Large intestine (tissue), 3 donors: Measurements from ENCODE around the gene PHOSPHO1. TPM values are rescaled to one million over a fixed set of nuclear protein-coding genes. Genes with fewer than 3 reads are reported as not detected.

ENCODE experiments used
- DNase-seq, 2 donors: peaks; one replicate each; pipeline versions ENCODE4 v3.0.0 to v3.0.0-alpha.2; 2013
- H3K27ac ChIP-seq: one replicate; pipeline ENCODE4 v1.5.1; 2013; ENCODE audit warnings: low read length
- H3K27me3 ChIP-seq: 2 replicates; pipeline ENCODE4 v1.6.1; 2013; ENCODE audit warnings: low read length; ENCODE audit not compliant: control insufficient read depth, insufficient read depth
- H3K36me3 ChIP-seq: 2 replicates; pipeline ENCODE4 v1.6.1; 2013; ENCODE audit warnings: low read length; ENCODE audit not compliant: control insufficient read depth, insufficient read depth
- H3K4me1 ChIP-seq: one replicate; pipeline ENCODE4 v1.6.1; 2013; ENCODE audit warnings: low read length; ENCODE audit not compliant: control insufficient read depth, insufficient read depth
- H3K4me3 ChIP-seq: one replicate; pipeline ENCODE4 v1.5.1; 2013; ENCODE audit warnings: low read length
- H3K9me3 ChIP-seq: one replicate; pipeline ENCODE4 v1.6.1; 2013; ENCODE audit warnings: mild to moderate bottlenecking, low read depth, low read length, moderate library complexity; ENCODE audit not compliant: control insufficient read depth
- WGBS: methylation state at CpG from one replicate; pipeline ENCODE4 v1.1.5; 2013; ENCODE audit warnings: low lambda C conversion rate; ENCODE audit not compliant: insufficient coverage; 5-methylcytosine and 5-hydroxymethylcytosine counted together
- polyA plus RNA-seq: library from polyadenylated mRNA; unstranded; fragments of 120-200 nt; gene quantifications from one replicate; pipeline ENCODE4 v1.2.1, GENCODE V29; 2013

Gene PHOSPHO1
- polyA plus RNA-seq, 1 donor: 2.3 TPM

GRCh38 chr17:49247944-49248343 is 17.4 kb upstream of the PHOSPHO1 start:
- H3K4me3 ChIP-seq: no peak overlapping the region
- no peaks in the 10 kb centered on the region for H3K36me3 ChIP-seq
- DNase-seq: no peak
- no peaks in the 10 kb centered on the region for H3K27me3 ChIP-seq
- H3K4me1 ChIP-seq: no peaks in the 10 kb centered on the region
- no peak overlapping the region for H3K27ac ChIP-seq
- no CpG with 5 or more reads among the region's 7 CpGs for WGBS
- H3K9me3 ChIP-seq: no peaks in the 10 kb centered on the region

- Histone ChIP-seq H3K9me3 (no peaks in the 10 kb centered on the region), H3K27ac (no peak overlapping the region), H3K4me1 (no peaks in the 10 kb centered on the region), H3K36me3 (no peaks in the 10 kb centered on the region), H3K27me3 (no peaks in the 10 kb centered on the region), H3K4me3 (no peak overlapping the region)
- no peak for DNase-seq
- WGBS: no CpG with 5 or more reads among the region's 4 CpGs
These were observed 14.3 kb upstream of the PHOSPHO1 start for GRCh38 chr17:49244839-49245238.

GRCh38 chr17:49242813-49243212 is 12.2 kb upstream of the PHOSPHO1 start:
- H3K4me3 ChIP-seq: no peak overlapping the region
- H3K27ac ChIP-seq: no peak overlapping the region
- H3K27me3 ChIP-seq: no peaks in the 10 kb centered on the region
- no peaks in the 10 kb centered on the region for H3K9me3 ChIP-seq
- no peak for DNase-seq
- no peaks in the 10 kb centered on the region for H3K4me1 ChIP-seq
- 100% methylated on average over 3 of the region's 5 CpGs for WGBS
- H3K36me3 ChIP-seq: no peaks in the 10 kb centered on the region

GRCh38 chr17:49241692-49242397 is 11.3 kb upstream of the PHOSPHO1 start:
- Histone ChIP-seq H3K36me3 (no peaks in the 10 kb centered on the region), H3K27ac (no peak overlapping the region), H3K4me3 (no peak overlapping the region), H3K9me3 (no peaks in the 10 kb centered on the region), H3K27me3 (no peaks in the 10 kb centered on the region), H3K4me1 (peaks cover 2% of the 10 kb centered on the region)
- WGBS: no CpG with 5 or more reads among the region's 9 CpGs
- DNase-seq: no peak

GRCh38 chr17:49241040-49241439 is 10.5 kb upstream of the PHOSPHO1 start:
- Histone ChIP-seq H3K4me3 (no peak overlapping the region), H3K9me3 (no peaks in the 10 kb centered on the region), H3K27me3 (no peaks in the 10 kb centered on the region), H3K4me1 (peaks cover 4% of the 10 kb centered on the region), H3K27ac (no peak overlapping the region), H3K36me3 (no peaks in the 10 kb centered on the region)
- no CpG with 5 or more reads among the region's 8 CpGs for WGBS
- no peak for DNase-seq

- Histone ChIP-seq H3K27me3 (no peaks in the 10 kb centered on the region), H3K4me3 (no peak overlapping the region), H3K9me3 (no peaks in the 10 kb centered on the region), H3K4me1 (peaks cover 4% of the 10 kb centered on the region), H3K27ac (no peak overlapping the region), H3K36me3 (no peaks in the 10 kb centered on the region)
- DNase-seq: no peak
- no CpG with 5 or more reads among the region's 1 CpG for WGBS
These were observed 10.0 kb upstream of the PHOSPHO1 start for GRCh38 chr17:49240619-49241018.

- Histone ChIP-seq H3K36me3 (no peaks in the 10 kb centered on the region), H3K4me1 (peaks cover 4% of the 10 kb centered on the region), H3K27me3 (no peaks in the 10 kb centered on the region), H3K4me3 (no peak overlapping the region), H3K27ac (no peak overlapping the region), H3K9me3 (no peaks in the 10 kb centered on the region)
- DNase-seq: no peak
- no CpG with 5 or more reads among the region's 1 CpG for WGBS
These were observed 9.4 kb upstream of the PHOSPHO1 start for GRCh38 chr17:49239963-49240362.

GRCh38 chr17:49235896-49236295 is 5.3 kb upstream of the PHOSPHO1 start:
- Histone ChIP-seq H3K27ac (no peak overlapping the region), H3K27me3 (peaks cover 10% of the 10 kb centered on the region), H3K9me3 (no peaks in the 10 kb centered on the region), H3K4me1 (peaks cover 7% of the 10 kb centered on the region), H3K4me3 (no peak overlapping the region), H3K36me3 (no peaks in the 10 kb centered on the region)
- no peak for DNase-seq
- WGBS: no CpG with 5 or more reads among the region's 4 CpGs

- Histone ChIP-seq H3K27me3 (peaks cover 22% of the 10 kb centered on the region), H3K4me3 (no peak overlapping the region), H3K36me3 (no peaks in the 10 kb centered on the region), H3K4me1 (peaks cover 13% of the 10 kb centered on the region), H3K9me3 (peaks cover 6% of the 10 kb centered on the region), H3K27ac (no peak overlapping the region)
- WGBS: 100% methylated on average over 2 of the region's 5 CpGs
- DNase-seq: peak in 1 of 2 donors; percentile 55
These were observed 4.0 kb upstream of the PHOSPHO1 start for GRCh38 chr17:49234509-49235080.

GRCh38 chr17:49231563-49231894 is 942 bp upstream of the PHOSPHO1 start:
- Histone ChIP-seq H3K4me3 (no peak overlapping the region), H3K4me1 (peaks cover 9% of the 10 kb centered on the region), H3K9me3 (peaks cover 6% of the 10 kb centered on the region), H3K27me3 (peaks cover 49% of the 10 kb centered on the region), H3K27ac (no peak overlapping the region), H3K36me3 (no peaks in the 10 kb centered on the region)
- no peak for DNase-seq
- no CpG with 5 or more reads among the region's 7 CpGs for WGBS
